ENCODE measurements around the gene ADAM22.
"Not testable (repeated sequence)": the region's sequence is repeated elsewhere in the genome, so short reads cannot be mapped to it uniquely, and the experiment has no call there.

Gene ADAM22

DNA sequence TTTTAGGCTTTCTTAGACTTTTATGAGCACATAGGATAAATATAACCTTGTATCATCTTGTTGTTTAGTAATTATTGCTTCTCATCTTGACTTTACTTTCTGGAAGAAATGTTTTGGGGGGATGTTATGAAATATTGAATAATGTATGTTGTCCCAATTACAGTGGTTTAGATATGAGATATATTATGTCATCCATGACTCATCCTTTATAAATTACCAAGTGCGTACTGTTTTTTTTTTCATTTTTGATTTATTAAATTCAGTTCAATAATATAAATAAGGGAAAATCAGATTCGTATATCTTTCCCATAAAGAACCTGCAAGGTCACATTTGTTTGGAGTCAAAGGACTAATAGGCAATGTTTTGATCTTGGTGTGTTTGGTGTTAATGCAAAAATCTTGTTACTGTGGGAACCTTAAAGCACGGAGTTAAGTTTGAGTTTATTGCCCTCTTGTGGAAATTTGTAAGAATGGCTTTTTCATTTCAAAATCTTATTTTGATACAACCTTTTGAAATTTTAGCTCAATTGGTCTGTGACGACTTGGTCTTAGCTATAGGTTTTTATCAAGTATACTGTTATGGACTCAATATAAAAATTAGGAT, 177.2 kb downstream of the ADAM22 start:
- peak; percentile 75 for DNase-seq (ENCODE audit: low spot score)

- DNase-seq (ENCODE audit: low spot score) = no peak
Measured at GRCh38 chr7:88111954-88112471, 178.0 kb downstream of the ADAM22 start.

DNA sequence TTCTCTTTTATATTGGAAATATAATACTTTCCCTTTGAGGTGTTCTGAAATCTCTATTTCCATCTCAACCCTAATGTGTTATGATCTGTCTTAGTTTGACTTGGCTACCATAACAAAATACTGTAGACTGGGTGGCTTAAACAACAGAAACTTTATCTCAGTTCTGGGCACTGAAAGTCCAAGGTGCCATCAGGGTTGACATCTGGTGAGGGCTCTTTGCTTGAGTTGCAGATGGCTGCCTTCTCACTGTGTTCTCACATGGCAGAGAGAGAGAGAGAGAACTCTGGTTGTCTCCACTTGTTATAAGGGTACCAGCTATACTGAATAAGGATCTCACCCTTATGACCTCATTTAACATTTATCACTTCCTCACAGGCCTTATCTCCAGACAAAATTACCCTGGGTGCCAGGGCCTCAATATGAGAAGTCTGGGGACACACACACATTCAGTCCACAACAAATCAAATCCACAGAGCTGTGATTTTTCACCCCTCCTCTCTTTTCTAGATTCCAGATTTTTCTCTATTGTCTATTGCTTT, 181.3 kb downstream of the ADAM22 start:
- DNase-seq (ENCODE audit: low spot score) = no peak

DNA sequence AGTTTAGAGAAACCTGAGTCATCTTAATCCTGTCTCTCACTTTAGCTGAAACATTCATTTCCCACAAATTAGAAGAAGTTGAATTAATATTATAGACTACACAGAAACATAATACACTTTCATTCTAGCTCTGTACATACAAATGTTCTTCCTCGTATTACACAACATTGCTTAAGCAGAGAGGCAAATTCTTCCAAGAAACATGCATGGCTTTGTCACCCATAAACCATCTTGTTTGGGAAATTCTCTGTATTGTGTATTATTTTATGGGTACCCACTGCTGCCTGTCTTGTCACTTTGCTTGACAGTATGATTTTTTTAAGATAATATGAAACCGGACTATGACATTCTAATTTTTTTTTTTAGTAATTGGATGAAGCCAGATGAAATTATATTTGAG, 181.8 kb downstream of the ADAM22 start:
- no peak for DNase-seq (ENCODE audit: low spot score)

- DNase-seq (ENCODE audit: low spot score) = no peak
Measured at GRCh38 chr7:88116235-88116795, 182.3 kb downstream of the ADAM22 start.

GRCh38 chr7:88117325-88117724, 183.3 kb downstream of the ADAM22 start:
- DNase-seq (ENCODE audit: low spot score) = no peak

DNA sequence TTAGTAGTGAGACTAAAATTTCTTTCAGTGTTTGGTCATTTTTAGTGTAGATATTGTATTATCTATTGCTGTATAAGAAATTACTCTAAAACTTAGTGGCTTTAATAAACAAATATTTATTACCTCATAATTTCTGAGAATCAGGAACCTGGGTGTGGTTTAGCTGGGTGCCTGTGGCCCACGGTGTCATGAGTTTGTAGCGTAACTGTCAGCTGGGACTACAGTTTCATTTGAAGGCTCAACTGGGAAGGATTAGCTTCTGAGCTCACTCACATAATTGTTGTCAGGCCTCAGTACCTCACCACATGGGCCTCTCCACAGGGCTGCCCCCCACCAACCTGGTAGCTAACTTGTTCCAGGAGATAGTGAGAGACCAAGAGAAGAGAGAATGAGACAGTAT, 187.3 kb downstream of the ADAM22 start:
- no peak for DNase-seq (ENCODE audit: low spot score)

- DNase-seq (ENCODE audit: low spot score) = no peak
Measured at GRCh38 chr7:88127637-88128290, 193.7 kb downstream of the ADAM22 start.

DNA sequence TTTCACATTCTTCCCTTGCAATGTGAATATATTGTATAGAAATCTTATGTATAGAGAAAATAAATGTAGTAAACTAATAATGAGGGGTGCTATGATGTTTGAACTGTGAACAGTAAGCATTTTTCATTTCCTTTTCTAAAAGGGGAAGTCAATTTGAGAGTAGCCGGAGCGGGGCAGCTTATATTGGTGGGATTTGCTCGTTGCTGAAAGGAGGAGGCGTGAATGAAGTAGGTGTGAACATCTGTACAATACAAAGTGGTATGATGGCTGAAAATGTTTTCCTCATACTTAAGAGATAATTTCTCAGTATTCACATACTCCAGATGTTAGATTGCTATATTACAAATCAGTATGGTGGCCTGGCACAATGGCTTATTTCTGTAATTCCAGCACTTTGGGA, 198.7 kb downstream of the ADAM22 start:
- peak; percentile 40 for DNase-seq (ENCODE audit: low spot score)

GRCh38 chr7:88140947-88141346, 206.9 kb downstream of the ADAM22 start:
- DNase-seq (ENCODE audit: low spot score) = no peak

DNA sequence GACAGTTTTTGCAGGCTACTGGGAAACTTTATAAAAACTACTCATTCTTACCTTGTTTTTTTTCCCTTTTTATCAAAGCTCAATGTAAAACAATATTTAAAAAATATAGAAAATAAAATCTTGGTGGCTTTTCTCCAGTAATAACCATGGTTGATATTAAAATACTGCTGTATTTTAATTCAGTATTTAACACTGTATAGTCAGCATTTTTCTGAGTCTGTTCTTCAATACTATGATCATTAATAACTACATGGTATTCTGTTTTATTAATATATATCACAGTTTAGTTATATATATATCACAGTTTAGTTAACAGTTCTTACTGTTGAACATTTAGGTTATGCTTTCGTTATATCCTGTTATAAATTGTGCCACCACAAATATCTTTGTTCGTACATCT, 207.4 kb downstream of the ADAM22 start:
- DNase-seq (ENCODE audit: low spot score) = no peak

GRCh38 chr7:88141953-88142352, 207.9 kb downstream of the ADAM22 start:
- DNase-seq (ENCODE audit: low spot score) = no peak

- DNase-seq (ENCODE audit: low spot score) = no peak
Measured at GRCh38 chr7:88146616-88147015, 212.6 kb downstream of the ADAM22 start.

DNA sequence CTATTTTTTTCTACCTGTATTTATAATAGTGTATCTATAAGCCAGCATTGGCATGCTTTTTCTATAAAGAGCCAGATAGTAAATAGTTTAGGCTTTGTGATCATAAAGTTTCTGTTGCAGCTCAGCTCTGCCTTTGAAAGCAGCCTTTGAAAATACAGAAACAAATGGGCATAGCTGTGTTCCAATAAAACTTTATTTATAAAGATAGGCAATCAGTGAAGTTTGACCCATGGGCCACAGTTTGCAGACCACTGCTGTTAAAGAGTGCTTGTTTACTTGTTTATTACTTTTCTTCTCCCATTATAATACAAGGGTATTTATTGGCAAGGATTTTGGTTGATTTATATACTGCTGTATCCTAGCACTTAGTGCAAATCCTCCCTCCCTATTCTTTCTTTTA, 213.3 kb downstream of the ADAM22 start:
- DNase-seq (ENCODE audit: low spot score) = peak; percentile 12

GRCh38 chr7:88147949-88148348, 213.9 kb downstream of the ADAM22 start:
- DNase-seq (ENCODE audit: low spot score) = no peak

DNA sequence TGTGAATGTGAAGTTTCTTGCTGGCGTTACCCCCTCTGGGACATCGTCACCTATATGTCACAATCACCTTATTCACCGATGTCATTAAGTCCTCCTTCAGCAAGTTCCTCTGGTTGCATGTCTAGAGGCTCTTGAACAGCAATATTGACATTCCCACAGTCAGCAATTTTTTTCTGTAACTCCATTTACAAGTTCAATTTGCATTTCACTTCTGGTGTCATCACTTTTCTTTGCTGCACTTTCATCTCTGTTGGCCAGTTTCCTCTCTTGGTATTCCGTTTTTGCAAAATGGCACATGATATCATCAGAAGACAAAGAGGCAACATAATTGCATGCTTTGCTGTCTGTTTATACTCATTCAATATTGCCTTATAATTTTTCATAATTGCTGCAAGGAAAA, 216.0 kb downstream of the ADAM22 start:
- no peak for DNase-seq (ENCODE audit: low spot score)

GRCh38 chr7:88151119-88151790, 217.2 kb downstream of the ADAM22 start:
- no peak for DNase-seq (ENCODE audit: low spot score)

GRCh38 chr7:88153378-88153777, 219.3 kb downstream of the ADAM22 start:
- no peak for DNase-seq (ENCODE audit: low spot score)

DNA sequence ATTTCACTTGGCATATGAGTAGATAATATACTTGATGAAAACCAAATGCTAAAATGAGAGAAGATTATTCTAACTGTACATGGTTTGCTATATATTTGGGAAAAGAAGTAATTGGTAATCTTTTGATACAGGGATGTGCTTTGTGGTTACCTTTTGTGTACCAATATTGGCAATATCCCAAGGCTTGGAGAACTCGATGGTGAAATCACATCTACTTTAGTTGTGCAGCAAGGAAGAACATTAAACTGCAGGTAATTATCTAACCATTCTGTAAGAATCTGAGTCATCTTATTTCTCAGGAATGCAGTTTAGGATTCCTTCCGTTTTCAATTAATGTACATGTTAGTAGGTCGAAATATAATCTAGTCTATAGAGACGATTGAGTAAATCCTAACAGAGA, 221.7 kb downstream of the ADAM22 start:
- no peak for DNase-seq (ENCODE audit: low spot score)

DNA sequence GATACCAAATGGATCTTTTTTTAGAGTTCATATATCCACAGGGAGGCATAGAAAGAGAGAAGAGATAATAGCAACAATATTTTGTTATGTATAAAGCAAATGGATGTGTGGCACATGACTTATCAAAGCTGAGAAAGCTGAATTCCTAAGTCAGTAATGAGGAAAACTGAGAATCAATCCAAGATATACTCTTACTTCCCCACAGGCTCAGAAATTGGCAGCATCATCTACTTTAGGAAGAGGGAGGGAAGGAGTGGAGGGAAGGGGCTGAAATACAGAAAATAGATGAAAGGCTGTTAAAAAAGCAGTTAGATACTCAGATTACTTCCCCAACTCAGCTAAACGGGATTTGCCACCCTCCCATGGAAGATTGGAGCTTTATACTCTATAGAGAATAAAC, 222.3 kb downstream of the ADAM22 start:
- no peak for DNase-seq (ENCODE audit: low spot score)

- not testable (repeated sequence) for DNase-seq (ENCODE audit: low spot score)
Measured at GRCh38 chr7:88159741-88160140, 225.7 kb downstream of the ADAM22 start.

GRCh38 chr7:88165697-88166096, 231.6 kb downstream of the ADAM22 start:
- no peak for DNase-seq (ENCODE audit: low spot score)

DNA sequence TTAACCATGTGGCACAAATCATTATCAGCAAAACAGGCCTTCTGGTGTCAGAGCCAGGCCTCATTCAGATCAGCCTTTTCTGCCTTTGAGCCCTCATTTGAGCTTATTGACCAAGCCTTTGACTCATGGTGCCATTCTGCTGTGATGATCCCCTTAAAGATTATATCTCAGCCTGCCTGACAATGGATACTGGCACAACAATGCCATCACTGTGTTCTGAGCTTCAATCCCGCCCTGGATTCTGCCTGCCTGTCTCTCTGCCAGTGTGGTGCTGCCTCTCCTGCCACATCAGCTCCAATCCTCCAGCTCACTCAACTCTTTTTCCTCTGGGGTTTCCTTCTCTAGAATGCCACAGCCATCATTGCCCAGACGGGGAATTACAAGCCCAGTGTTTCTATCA, 233.2 kb downstream of the ADAM22 start:
- no peak for DNase-seq (ENCODE audit: low spot score)

All from NAMALWA (cell line).